K562 (cell line): Measurements from ENCODE around the gene HERPUD2. TPM values are rescaled to one million over a fixed set of nuclear protein-coding genes. Genes with fewer than 3 reads are reported as not detected.

Source experiments
- ARHGAP35 ChIP-seq: fragments of 450-650 bp; IDR thresholded peaks from 2 replicates; pipeline ENCODE4 v1.6.1; 2018; ENCODE audit not compliant: partially characterized antibody
- BDP1 ChIP-seq: IDR thresholded peaks from 3 replicates; pipeline ENCODE4 v1.6.1; 2011; ENCODE audit not compliant: insufficient read length, insufficient read depth
- CXXC5 ChIP-seq: fragments of 250-450 bp; sonication (Bioruptor Pico); IDR thresholded peaks from 2 replicates; pipeline ENCODE4 v1.8.0; 2022; ENCODE audit warnings: inconsistent platforms, mild to moderate bottlenecking, moderate library complexity
- FOSL1 ChIP-seq: fragments of 200-800 bp; sonication (Bioruptor generic); conservative IDR thresholded peaks from 2 replicates; pipeline ENCODE4 v1.6.1; 2016; ENCODE audit warnings: missing genetic modification characterization, missing compliant biosample characterization
- GTF2B ChIP-seq: IDR thresholded peaks from 2 replicates; pipeline ENCODE4 v1.6.1; 2011; ENCODE audit not compliant: insufficient read length; ENCODE audit errors: extremely low read depth
- HNRNPUL1 ChIP-seq: fragments of 200-400 bp; formaldehyde crosslinking; IDR thresholded peaks from 2 replicates; pipeline ENCODE4 v1.6.1; 2017; ENCODE audit warnings: low read length
- ID3 ChIP-seq, 2 experiments: fragments of 250-450 bp in 1 of 2; fragments of 450-650 bp in 1 of 2; sonication (Bioruptor Pico) in 1 of 2; IDR thresholded peaks; 2 replicates each; pipeline versions ENCODE4 v1.6.1 to v1.8.0; 2016 to 2021; ENCODE audit warnings: mild to moderate bottlenecking in 2 of 2, moderate library complexity in 2 of 2, missing compliant biosample characterization in 1 of 2, missing genetic modification characterization in 1 of 2
- KAT8 ChIP-seq: fragments of 450-650 bp; IDR thresholded peaks from 2 replicates; pipeline ENCODE4 v1.6.1; 2016; ENCODE audit warnings: low read depth, mild to moderate bottlenecking
- KDM5B ChIP-seq: fragments of 200-600 bp; sonication (generic); IDR thresholded peaks from 2 replicates; pipeline ENCODE4 v1.6.1; 2012; ENCODE audit warnings: low read depth, mild to moderate bottlenecking, moderate library complexity, low read length, control low read depth, inconsistent platforms; ENCODE audit not compliant: insufficient replicate concordance
- MAFG ChIP-seq: fragments of 450-650 bp; conservative IDR thresholded peaks from 2 replicates; pipeline ENCODE4 v1.6.1; 2016; ENCODE audit warnings: missing genetic modification characterization, missing compliant biosample characterization
- MBD1 ChIP-seq: fragments of 250-450 bp; sonication (Bioruptor Pico); IDR thresholded peaks from 2 replicates; pipeline ENCODE4 v1.8.0; 2022; ENCODE audit warnings: inconsistent platforms
- NCOA4 ChIP-seq: fragments of 450-650 bp; IDR thresholded peaks from 2 replicates; pipeline ENCODE4 v1.6.1; 2018; ENCODE audit warnings: mild to moderate bottlenecking; ENCODE audit not compliant: partially characterized antibody
- NCOR1 ChIP-seq: fragments of 450-650 bp; IDR thresholded peaks from 2 replicates; pipeline ENCODE4 v1.6.1; 2016; ENCODE audit warnings: mild to moderate bottlenecking, moderate library complexity
- PTBP1 ChIP-seq: fragments of 200-400 bp; formaldehyde crosslinking; IDR thresholded peaks from 2 replicates; pipeline ENCODE4 v1.6.1; 2017; ENCODE audit warnings: low read depth, low read length
- RCOR1 ChIP-seq, 2 experiments: IDR thresholded peaks; 2 replicates each; pipeline ENCODE4 v1.6.1; 2012; ENCODE audit warnings: low read depth in 2 of 2, low read length in 2 of 2, borderline replicate concordance in 1 of 2, improper control_type of control experiment in 1 of 2
- SMARCE1 ChIP-seq: fragments of 450-650 bp; IDR thresholded peaks from 2 replicates; pipeline ENCODE4 v1.7.1; 2016; ENCODE audit warnings: mild to moderate bottlenecking
- THAP12 ChIP-seq: fragments of 250-450 bp; sonication (Bioruptor Pico); IDR thresholded peaks from 2 replicates; pipeline ENCODE4 v1.9.0; 2021; ENCODE audit warnings: mild to moderate bottlenecking, inconsistent platforms
- ZBTB12 ChIP-seq: fragments of 250-450 bp; sonication (Bioruptor Pico); IDR thresholded peaks from 2 replicates; pipeline ENCODE4 v1.4.0; 2020
- ZNF212 ChIP-seq: fragments of 450-650 bp; formaldehyde crosslinking; IDR thresholded peaks from 2 replicates; pipeline ENCODE4 v1.4.0; 2020; ENCODE audit warnings: mild to moderate bottlenecking
- ZNF316 ChIP-seq: fragments of 450-650 bp; IDR thresholded peaks from 2 replicates; pipeline ENCODE4 v1.6.1; 2016
- polyA plus RNA-seq, 8 experiments: library from polyadenylated mRNA; depleted of rRNA in 4 of 8; stranded (reverse) in 5 of 8; unstranded in 3 of 8; fragments of >200 nt; fragmentation: Nextera tagmentation in 2 of 8; fragmentation: Illumina TruSeq in 1 of 8; extraction: Ambion mirVana in 2 of 8; extraction: Trizol in 1 of 8; gene quantifications; 2 replicates each; pipeline versions ENCODE4 v1.2.1 to v1.2.3, GENCODE V29; 2011 to 2014; ENCODE audit warnings: inconsistent platforms in 1 of 8, missing spikeins in 1 of 8
- total RNA-seq, 7 experiments: library from RNA; depleted of rRNA in 6 of 7; stranded (reverse); fragments of >200 nt in 6 of 7; fragmentation: Illumina TruSeq in 2 of 7; extraction: Trizol in 2 of 7; gene quantifications; 2 replicates each; pipeline versions ENCODE4 v1.2.1 to v1.2.3, GENCODE V29; 2011 to 2021; ENCODE audit warnings: low replicate concordance in 1 of 7

The HERPUD2 gene
- total and polyA plus RNA-seq, 9 of the 15 experiments (the other 6 are each of a cell fraction or from before 2014, with no cell fraction given) = 4.1 to 28.5 (median 12.3) TPM

- no peak for TF ChIP-seq THAP12 (CRISPR knock-in tag)
- TF ChIP-seq ZNF316 = peak; percentile 32; the same call in 1 of the 2 replicates
- TF ChIP-seq FOSL1 = no peak
- no peak for TF ChIP-seq ZBTB12 (CRISPR knock-in tag)
- TF ChIP-seq NCOR1 = no peak
- TF ChIP-seq RCOR1 (IDR thresholded peaks at IDR 0.05; ENCODE audit: borderline replicate concordance in 1 of 2, low read depth in 2 of 2, low read length in 2 of 2) = 0 out of 4 replicates have a peak, but pooled peaks of 1 of the 2 experiments have one; percentile 46
- no peak for TF ChIP-seq ARHGAP35
- TF ChIP-seq ZNF212 (CRISPR knock-in tag) = no peak
- no peak for TF ChIP-seq CXXC5 (CRISPR knock-in tag)
- no peak for TF ChIP-seq KAT8
- no peak for TF ChIP-seq BDP1
- TF ChIP-seq PTBP1 = no peak
- no peak for TF ChIP-seq MAFG (tag)
- TF ChIP-seq KDM5B = no peak
- TF ChIP-seq ID3 (CRISPR knock-in tag; IDR thresholded peaks at IDR 0.05) = no peak
- no peak for TF ChIP-seq ID3 (tag; IDR thresholded peaks at IDR 0.05)
- no peak for TF ChIP-seq GTF2B
- TF ChIP-seq MBD1 = no peak
- no peak for TF ChIP-seq NCOA4
- no peak for TF ChIP-seq HNRNPUL1
- TF ChIP-seq SMARCE1 = no peak
Observed at GRCh38 chr7:35647171-35647574, 47.8 kb downstream of the HERPUD2 start (continued).
